ENCODE results near the gene IPO4.

- no peak for TF ChIP-seq REST (IDR thresholded peaks at IDR 0.05; ENCODE audit: unreplicated experiment)
- no peak for TF ChIP-seq CTCF (conservative IDR thresholded peaks at IDR 0.05; ENCODE audit: low read depth in 2 of 2)
- no peak for TF ChIP-seq EZH2 (IDR thresholded peaks at IDR 0.05; ENCODE audit: low read depth, unreplicated experiment)
These were observed 45.7 kb upstream of the IPO4 start for GRCh38 chr14:24234095-24235005.
